Stimulated activated CD8-positive, alpha-beta memory T cell treated with anti-CD3 and anti-CD28 coated beads, Interleukin-2, amount 100 ng/mL, for 1 hour (primary cell): ENCODE results near the gene CELA2B.
A peak's percentile ranks its signal among the peaks of the same experiment; 100 is the strongest.

Experiments
- DNase-seq, 2 donors: peaks; one replicate each; pipeline ENCODE4 v3.0.0-alpha.2; 2020; ENCODE audit warnings: low read depth in 2 of 2

The CELA2B gene

DNA sequence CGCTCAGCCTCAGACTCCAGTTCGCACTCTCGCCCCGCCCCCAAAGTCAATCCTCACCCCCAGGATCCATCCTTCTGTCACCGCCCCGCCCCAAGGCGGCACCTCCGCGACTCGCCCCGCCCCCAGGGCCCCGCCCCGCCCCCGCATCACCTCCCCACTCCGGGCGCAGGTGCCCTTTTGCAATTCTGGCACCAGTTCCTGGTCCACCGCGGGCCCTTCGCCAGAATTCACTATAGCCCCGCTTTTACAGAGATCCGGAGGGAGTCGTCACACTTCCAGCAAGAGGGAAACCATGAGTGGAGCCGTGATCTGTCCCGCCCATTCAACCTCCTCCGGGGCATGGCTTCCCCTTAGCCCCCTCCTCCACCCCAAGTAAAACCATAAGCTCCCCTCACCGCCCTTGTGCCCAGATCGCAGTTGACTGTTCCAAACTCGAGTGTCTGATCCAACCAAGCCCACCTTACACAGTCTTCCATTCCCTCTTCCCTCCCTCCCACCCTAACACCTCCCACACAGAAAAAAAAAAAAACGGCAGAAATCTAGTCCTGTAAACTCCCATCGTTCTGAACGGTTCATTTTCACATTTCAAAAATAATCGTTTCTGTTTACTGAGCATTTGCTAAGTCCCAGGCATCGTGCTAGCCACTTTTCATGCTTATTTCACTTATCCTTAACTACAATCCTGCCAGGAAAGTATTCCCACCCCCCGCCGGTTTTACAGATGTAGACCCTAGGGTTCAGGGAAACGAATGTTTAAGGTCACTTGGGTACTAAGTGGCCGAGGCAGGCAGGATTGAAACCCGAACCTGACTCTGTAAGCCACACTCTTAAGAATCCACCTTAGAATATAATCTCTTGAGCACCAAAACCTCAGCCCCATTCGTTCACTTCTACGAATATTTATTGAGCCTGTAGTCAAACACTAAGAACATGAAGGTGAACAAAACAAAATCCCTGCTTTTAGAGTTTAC, 49.4 kb downstream of the CELA2B start:
- no peak for DNase-seq

DNA sequence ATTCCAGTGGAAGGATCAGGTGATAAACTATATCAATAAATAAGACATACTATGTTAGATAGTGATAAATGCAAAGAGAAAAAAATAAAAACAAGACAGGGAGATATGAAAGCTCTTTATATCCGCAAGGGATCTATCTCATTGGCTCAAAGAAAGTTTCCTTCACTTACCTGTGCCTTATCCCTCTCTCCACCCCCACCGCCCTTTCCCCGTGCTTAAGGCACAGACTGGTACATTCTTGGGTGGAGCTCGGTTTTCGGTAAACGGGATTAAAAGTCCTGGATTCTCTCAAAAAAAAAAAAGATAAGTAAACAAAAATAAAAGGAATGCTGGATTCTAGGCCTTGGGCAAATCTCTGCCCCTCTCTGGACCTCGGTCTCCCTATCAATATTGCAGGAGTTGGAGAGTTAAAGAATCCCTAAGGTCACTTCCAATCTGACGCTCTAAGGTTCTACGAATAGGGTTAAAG, 50.2 kb downstream of the CELA2B start:
- no peak for DNase-seq

DNA sequence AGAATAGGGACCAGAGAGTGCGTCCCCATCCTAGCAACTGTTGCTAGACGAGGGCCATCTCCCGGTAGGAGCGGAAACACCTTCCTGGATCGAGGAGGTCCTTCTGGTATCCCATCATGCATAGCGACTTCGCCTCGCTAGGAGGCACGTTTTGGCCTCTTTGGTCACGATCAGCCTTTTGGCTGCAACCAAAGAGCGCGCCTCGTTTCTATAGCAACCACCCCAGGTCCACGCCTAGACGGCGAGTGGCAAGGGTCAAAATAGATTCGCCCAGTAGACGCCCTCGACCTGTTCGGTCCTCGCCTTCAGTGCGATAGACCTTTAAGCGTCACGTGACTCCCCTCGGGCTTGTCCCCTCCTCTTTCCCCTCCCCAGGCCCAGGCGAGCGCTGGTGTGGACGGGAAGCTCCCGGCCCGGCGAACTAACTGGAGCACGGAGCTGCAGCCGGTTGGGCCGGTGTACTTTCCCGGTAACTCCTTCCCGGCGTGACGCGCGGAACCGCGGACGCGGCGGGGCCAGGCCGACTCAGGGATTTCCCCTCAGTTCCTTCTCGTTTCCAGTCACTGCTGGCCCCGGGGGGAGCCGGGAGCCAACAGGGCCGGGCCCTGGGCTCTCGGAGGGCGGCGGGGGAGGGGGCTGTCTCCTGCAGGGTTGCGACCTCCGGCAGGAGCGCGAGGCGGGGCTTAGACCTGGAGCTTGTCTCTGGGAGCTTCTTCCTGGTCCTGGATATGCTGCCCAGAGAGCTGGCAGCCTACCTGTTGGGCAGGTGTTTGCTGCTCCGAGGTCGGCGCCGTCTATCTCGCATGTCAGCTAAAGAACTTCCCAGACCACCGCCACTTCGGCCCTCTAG, 50.8 kb downstream of the CELA2B start, which contains the start of gene DNAJC16:
TSS of gene DNAJC16 (plus strand) at position 359 of the 850 bp plus-strand sequence. CDS start 2,258 bp downstream, outside the sequence.
- peak; percentile 91 to 94 for DNase-seq

DNA sequence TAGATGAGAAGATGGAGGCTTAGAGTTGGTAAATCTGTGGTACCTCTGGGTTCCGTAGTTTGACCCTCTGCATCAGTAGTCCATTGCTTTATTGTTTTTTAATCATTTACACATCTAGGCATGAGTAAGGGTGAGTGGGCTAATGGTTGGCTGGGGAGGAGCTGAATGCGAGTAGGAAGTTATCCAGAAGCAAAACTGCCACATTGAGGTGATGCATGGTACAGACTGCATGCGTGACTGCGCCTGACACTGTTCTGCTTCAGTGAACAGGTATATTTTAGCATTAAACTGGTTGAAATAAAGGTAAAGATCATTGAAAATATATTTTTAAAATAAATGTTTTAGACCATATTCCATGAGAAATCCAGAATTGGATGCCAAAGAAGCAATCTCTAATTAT, 55.1 kb downstream of the CELA2B start:
- DNase-seq = no peak

DNA sequence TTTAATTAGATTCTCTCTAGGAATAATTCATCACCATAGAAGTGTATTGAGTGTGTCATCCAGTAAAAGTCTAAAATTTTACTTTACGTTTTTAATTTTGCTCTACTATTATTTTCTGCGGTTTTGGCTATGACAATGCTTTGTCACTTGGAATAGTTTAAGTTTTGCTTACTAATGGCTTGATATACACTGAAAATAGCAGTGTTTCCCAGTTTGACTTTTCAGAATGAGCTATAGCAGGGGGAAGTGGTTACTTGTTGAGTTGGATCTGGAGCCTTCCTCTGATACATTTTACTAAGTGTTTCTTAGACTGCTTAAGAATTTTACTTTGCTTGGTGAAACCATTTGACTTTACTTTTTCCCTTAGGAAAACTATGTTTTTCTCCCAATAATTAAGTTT, 55.8 kb downstream of the CELA2B start:
- no peak for DNase-seq

DNA sequence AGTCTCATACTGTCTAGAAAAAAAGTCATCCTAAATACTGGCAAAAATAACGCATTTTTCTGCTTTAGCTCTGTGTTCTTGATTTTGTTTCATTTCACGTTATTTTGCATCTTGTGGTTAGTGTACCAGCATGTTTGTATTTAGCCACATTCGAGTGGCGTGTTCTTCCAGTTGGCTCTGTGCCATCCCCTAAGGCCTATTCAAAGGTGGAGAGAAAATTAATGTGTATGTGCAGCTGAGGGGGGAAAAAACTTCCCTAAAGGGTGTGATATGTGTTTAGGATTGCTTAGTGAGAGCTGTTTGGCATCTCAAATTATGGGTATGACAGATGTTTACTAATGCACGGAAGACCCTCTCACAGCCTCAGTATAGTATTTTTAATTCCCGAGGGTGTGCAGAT, 62.9 kb downstream of the CELA2B start:
- DNase-seq = no peak

DNA sequence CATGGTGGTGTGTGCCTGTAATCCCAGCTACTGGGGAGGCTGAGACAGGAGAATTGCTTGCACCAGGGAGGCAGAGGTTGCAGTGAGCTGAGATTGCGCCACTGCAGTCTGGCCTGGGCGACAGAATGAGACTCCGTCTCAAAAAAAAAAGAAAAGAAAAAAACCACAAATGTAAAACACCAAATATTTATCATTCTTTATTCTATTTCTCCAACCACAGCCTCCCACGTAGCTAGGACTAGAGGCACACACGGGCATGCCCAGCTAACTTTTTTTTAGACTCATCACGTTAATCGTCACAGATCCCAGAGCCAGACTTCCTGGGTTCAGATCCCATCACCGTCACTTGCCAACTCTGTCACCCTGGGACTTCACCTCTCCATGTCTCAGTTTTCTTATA, 64.3 kb downstream of the CELA2B start:
- no peak for DNase-seq
